OCI-LY7 (cell line): ENCODE results near the gene MEGF6. TPM values are rescaled to one million over a fixed set of nuclear protein-coding genes. Genes with fewer than 3 reads are reported as not detected.

ENCODE experiments used
- BruUV-seq: library from RNA; stranded (reverse); fragments of 400-500 nt; replicated peaks from 2 replicates; lab custom pipeline; 2021; lab: Mats Ljungman, UMichigan
- CTCF ChIA-PET: fragments of 300-600 bp; sonication (Branson Sonifier 250); formaldehyde crosslinking; loops from one replicate; lab custom pipeline; 2022; ENCODE audit warnings: antibody characterized with exemption; ENCODE audit not compliant: unreplicated experiment; lab: Charles Lee
- POLR2A ChIA-PET: fragments of 300-600 bp; sonication (Branson Sonifier 250); formaldehyde crosslinking; loops from one replicate; lab custom pipeline; 2022; ENCODE audit warnings: antibody characterized with exemption; lab: Charles Lee
- DNase-seq: peaks from one replicate; pipeline ENCODE4 v3.0.0-alpha.2; 2015; ENCODE audit warnings: low spot score
- H2AFZ ChIP-seq: fragments of 200-600 bp; sonication (generic), shearing (Covaris generic); 2 replicates; pipeline ENCODE4 v1.6.1; 2014; ENCODE audit warnings: mild to moderate bottlenecking, antibody characterized with exemption, low read length, moderate library complexity
- H3K27ac ChIP-seq: fragments of 200-600 bp; sonication (generic); 2 replicates; pipeline ENCODE4 v1.5.1; 2014; ENCODE audit warnings: mixed run types, low read depth, mild to moderate bottlenecking, moderate library complexity, low read length, inconsistent platforms; ENCODE audit not compliant: poor library complexity, severe bottlenecking
- H3K36me3 ChIP-seq: fragments of 200-600 bp; sonication (generic); 2 replicates; pipeline ENCODE4 v1.6.1; 2014; ENCODE audit warnings: mild to moderate bottlenecking, antibody characterized with exemption, low read length, moderate library complexity, mixed read lengths; ENCODE audit not compliant: insufficient read depth
- H3K4me1 ChIP-seq: fragments of 200-600 bp; sonication (generic); 2 replicates; pipeline ENCODE4 v1.5.1; 2014; ENCODE audit warnings: mild to moderate bottlenecking, low read length; ENCODE audit not compliant: insufficient read depth, poor library complexity, severe bottlenecking
- H3K4me2 ChIP-seq: fragments of 200-600 bp; sonication (generic); 2 replicates; pipeline ENCODE4 v1.6.1; 2014; ENCODE audit warnings: mild to moderate bottlenecking, low read length
- H3K4me3 ChIP-seq: fragments of 200-600 bp; sonication (generic); 2 replicates; pipeline ENCODE4 v1.5.1; 2014; ENCODE audit warnings: mild to moderate bottlenecking, low read depth, low read length; ENCODE audit not compliant: poor library complexity, severe bottlenecking
- H3K79me2 ChIP-seq: fragments of 200-600 bp; sonication (generic); 2 replicates; pipeline ENCODE4 v1.6.1; 2016; ENCODE audit warnings: low read depth, mild to moderate bottlenecking, low read length, moderate library complexity, mixed read lengths; ENCODE audit not compliant: insufficient read depth
- H3K9me2 ChIP-seq: fragments of 200-600 bp; sonication (generic); 2 replicates; pipeline ENCODE4 v1.6.1; 2016; ENCODE audit warnings: mild to moderate bottlenecking, low read length, mixed read lengths; ENCODE audit not compliant: insufficient read depth
- H3K9me3 ChIP-seq: fragments of 200-600 bp; sonication (generic); 2 replicates; pipeline ENCODE4 v1.6.1; 2014; ENCODE audit warnings: mild to moderate bottlenecking, mixed run types, low read length, mixed read lengths
- H4K20me1 ChIP-seq: fragments of 200-600 bp; sonication (generic); 2 replicates; pipeline ENCODE4 v1.6.1; 2014; ENCODE audit warnings: mild to moderate bottlenecking, antibody characterized with exemption, low read length, moderate library complexity, mixed read lengths; ENCODE audit not compliant: insufficient read depth
- EZH2phosphoT487 ChIP-seq: fragments of 200-600 bp; sonication (generic); IDR thresholded peaks from 2 replicates; pipeline ENCODE4 v1.6.1; 2018; ENCODE audit warnings: low read depth, borderline replicate concordance, mild to moderate bottlenecking, mixed run types, antibody characterized with exemption, low read length, moderate library complexity, mixed read lengths
- intact Hi-C: fragments of 100-400 bp; cut with micrococcal nuclease; formaldehyde crosslinking; loops from one replicate; pipeline ENCODE4 v1.10.0; 2022; ENCODE audit not compliant: unreplicated experiment
- total RNA-seq, 2 experiments: library from RNA; depleted of rRNA in 1 of 2; stranded (reverse); fragments of >200 nt in 1 of 2; shearing (Covaris generic) in 1 of 2; gene quantifications; 2 replicates each; pipeline ENCODE4 v1.2.3, GENCODE V29; 2014 to 2022
- TF ChIP-seq, protein P1 (sequence below): fragments of 200-600 bp; sonication (generic); conservative IDR thresholded peaks from 2 replicates; pipeline ENCODE4 v1.5.1; 2014; ENCODE audit warnings: mild to moderate bottlenecking, antibody characterized with exemption, low read length, moderate library complexity, mixed read lengths

The MEGF6 gene
- total RNA-seq, 2 experiments from 2014 or later: 0.15 to 0.32 TPM

DNA sequence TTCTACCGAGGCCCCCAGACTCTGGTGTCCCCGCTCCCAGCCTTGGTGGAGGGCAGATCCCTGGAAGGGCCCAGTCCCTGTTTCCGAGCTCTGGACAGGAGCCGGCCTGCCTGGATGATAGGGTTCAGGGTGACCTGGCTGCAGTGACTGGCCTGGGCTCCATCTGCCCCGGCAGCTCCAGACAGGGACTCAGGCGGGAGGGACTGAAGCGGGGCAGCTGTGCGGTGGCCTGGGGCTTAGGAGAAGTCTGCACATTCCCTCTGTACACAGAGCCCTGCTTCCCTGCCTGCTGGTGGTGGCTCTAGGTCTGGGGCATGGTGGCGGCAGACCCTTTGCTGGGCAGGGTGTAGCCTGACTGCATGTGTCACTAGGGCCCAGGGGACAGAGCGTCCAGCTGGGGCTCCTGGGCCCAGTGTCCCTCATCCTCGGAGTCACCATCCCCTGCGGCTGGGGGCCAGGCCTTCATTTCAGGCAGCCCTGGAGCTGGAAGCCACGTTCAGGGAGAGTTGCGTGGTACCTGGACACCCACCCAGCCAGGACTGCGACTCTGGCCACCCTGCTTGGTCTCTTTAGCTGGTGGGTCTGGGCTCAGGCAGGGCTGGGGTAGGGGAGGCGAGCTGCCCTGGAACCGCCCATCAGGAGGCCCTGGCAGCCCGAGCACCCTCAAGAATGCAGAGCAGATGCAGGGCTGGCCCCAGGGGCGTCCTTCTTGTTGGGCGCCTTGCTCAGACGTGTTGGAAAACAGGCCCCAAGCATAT lies 147.2 kb downstream of the MEGF6 start:
- DNase-seq: no peak
- no peaks in the 10 kb centered on the region for H3K36me3 ChIP-seq
- TF ChIP-seq EZH2phosphoT487: no peak
- TF ChIP-seq, protein P1, sequence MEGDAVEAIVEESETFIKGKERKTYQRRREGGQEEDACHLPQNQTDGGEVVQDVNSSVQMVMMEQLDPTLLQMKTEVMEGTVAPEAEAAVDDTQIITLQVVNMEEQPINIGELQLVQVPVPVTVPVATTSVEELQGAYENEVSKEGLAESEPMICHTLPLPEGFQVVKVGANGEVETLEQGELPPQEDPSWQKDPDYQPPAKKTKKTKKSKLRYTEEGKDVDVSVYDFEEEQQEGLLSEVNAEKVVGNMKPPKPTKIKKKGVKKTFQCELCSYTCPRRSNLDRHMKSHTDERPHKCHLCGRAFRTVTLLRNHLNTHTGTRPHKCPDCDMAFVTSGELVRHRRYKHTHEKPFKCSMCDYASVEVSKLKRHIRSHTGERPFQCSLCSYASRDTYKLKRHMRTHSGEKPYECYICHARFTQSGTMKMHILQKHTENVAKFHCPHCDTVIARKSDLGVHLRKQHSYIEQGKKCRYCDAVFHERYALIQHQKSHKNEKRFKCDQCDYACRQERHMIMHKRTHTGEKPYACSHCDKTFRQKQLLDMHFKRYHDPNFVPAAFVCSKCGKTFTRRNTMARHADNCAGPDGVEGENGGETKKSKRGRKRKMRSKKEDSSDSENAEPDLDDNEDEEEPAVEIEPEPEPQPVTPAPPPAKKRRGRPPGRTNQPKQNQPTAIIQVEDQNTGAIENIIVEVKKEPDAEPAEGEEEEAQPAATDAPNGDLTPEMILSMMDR: no peak
- BruUV-seq: no TSS peak
- no peaks in the 10 kb centered on the region for H3K4me1 ChIP-seq
- intact Hi-C loops: no loop called here
- no peak overlapping the region for H3K27ac ChIP-seq
- no peaks in the 10 kb centered on the region for H3K79me2 ChIP-seq
- no peaks in the 10 kb centered on the region for H4K20me1 ChIP-seq
- ChIA-PET CTCF (no interaction called here), POLR2A (no interaction called here)
- no peaks in the 10 kb centered on the region for H3K9me3 ChIP-seq
- no peak overlapping the region for H2AFZ ChIP-seq
- H3K4me2 ChIP-seq: no peak overlapping the region
- no peak overlapping the region for H3K4me3 ChIP-seq
- H3K9me2 ChIP-seq: no peaks in the 10 kb centered on the region

DNA sequence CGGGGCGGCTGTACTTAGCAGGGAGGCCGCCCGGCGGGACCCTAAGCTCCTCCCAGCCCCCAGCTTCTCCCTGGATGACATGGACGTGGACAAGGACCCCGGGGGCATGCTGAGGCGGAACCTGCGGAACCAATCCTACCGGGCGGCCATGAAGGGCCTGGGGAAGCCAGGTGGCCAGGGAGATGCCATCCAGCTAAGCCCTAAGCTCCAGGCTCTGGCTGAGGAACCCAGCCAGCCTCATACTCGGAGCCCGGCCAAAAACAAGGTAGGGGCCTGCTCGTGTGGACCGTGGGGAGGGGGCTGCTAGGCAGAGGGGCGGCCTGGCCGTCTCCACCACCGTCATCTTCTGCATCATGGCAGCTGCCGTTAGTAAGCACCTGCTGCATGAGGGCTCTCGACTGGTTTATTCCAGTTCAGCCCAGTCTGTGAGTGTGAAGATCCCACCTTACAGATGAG lies 147.9 kb downstream of the MEGF6 start:
- ChIA-PET POLR2A (no interaction called here), CTCF (no interaction called here)
- H2AFZ ChIP-seq: no peak overlapping the region
- TF ChIP-seq EZH2phosphoT487: no peak
- TF ChIP-seq, protein P1: no peak
- H3K9me3 ChIP-seq: no peaks in the 10 kb centered on the region
- H3K27ac ChIP-seq: no peak overlapping the region
- no peaks in the 10 kb centered on the region for H3K4me1 ChIP-seq
- H3K9me2 ChIP-seq: no peaks in the 10 kb centered on the region
- no peaks in the 10 kb centered on the region for H4K20me1 ChIP-seq
- intact Hi-C loops: no loop called here
- no peaks in the 10 kb centered on the region for H3K36me3 ChIP-seq
- H3K79me2 ChIP-seq: no peaks in the 10 kb centered on the region
- DNase-seq: no peak
- H3K4me2 ChIP-seq: no peak overlapping the region
- BruUV-seq: no TSS peak
- H3K4me3 ChIP-seq: no peak overlapping the region

DNA sequence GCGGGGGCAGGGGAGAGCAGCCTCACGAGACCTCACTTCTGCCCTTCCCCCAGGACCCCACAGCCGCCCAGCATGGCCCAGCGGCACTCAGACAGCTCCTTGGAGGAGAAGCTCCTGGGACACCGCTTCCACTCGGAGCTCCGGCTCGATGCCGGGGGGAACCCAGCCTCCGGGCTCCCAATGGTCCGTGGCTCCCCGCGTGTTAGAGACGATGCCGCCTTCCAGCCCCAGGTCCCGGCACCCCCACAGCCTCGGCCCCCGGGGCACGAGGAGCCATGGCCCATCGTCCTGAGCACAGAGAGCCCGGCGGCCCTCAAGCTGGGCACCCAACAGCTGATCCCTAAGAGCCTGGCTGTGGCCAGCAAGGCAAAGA lies 148.3 kb downstream of the MEGF6 start:
- TF ChIP-seq EZH2phosphoT487: no peak
- TF ChIP-seq, protein P1: no peak
- H3K27ac ChIP-seq: no peak overlapping the region
- H3K9me2 ChIP-seq: no peaks in the 10 kb centered on the region
- H3K79me2 ChIP-seq: no peaks in the 10 kb centered on the region
- H4K20me1 ChIP-seq: no peaks in the 10 kb centered on the region
- H3K4me2 ChIP-seq: no peak overlapping the region
- H3K9me3 ChIP-seq: no peaks in the 10 kb centered on the region
- CTCF ChIA-PET: no interaction called here
- no peaks in the 10 kb centered on the region for H3K36me3 ChIP-seq
- no peak overlapping the region for H3K4me3 ChIP-seq
- POLR2A ChIA-PET: no interaction called here
- H3K4me1 ChIP-seq: no peaks in the 10 kb centered on the region
- no TSS peak for BruUV-seq
- no peak overlapping the region for H2AFZ ChIP-seq
- intact Hi-C loops: no loop called here
- no peak for DNase-seq
